ENCODE data around the gene TESK2. TPM values are rescaled to one million over a fixed set of nuclear protein-coding genes. Genes with fewer than 3 reads are reported as not detected.

The TESK2 gene
- total RNA-seq, 1 experiment from 2014 or later = 5.0 TPM

DNA sequence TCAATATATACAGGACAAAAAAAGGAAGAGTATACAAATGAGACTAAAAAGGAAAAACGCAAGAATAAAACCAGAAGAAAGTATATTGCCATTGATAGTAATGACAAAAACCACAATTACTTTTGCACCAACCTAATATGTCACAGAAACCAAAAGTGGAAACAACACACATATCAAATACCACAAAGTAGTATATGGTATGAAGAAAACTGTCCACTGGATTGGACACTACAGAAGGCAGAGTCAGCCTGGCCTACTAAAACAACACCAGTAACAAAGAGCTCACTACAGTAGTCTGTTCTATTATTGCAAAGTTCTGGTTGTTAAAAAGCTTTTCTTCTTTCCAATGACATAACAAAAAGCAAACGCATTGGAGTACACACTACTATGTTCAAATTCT is 17.7 kb downstream of the TESK2 start:
- CTCF ChIA-PET = no interaction called here
- DNase-seq (ENCODE audit: low read depth, low spot score) (no peak), ATAC-seq (no peak)
- no peak overlapping the region for H3K9ac ChIP-seq (ENCODE audit: low read length)
- no peaks in the 10 kb centered on the region for H3K36me3 ChIP-seq (ENCODE audit: control insufficient read depth in 1 of 2, insufficient read depth in 2 of 2, low read length in 2 of 2)
- no peak overlapping the region for H2AFZ ChIP-seq (ENCODE audit: low read depth, low read length, poor library complexity, severe bottlenecking)
- H3K4me3 ChIP-seq (replicated peaks in 1 of 2; ENCODE audit: low read depth in 1 of 2, low read length in 2 of 2) = no peak overlapping the region
- TF ChIP-seq, protein P1, sequence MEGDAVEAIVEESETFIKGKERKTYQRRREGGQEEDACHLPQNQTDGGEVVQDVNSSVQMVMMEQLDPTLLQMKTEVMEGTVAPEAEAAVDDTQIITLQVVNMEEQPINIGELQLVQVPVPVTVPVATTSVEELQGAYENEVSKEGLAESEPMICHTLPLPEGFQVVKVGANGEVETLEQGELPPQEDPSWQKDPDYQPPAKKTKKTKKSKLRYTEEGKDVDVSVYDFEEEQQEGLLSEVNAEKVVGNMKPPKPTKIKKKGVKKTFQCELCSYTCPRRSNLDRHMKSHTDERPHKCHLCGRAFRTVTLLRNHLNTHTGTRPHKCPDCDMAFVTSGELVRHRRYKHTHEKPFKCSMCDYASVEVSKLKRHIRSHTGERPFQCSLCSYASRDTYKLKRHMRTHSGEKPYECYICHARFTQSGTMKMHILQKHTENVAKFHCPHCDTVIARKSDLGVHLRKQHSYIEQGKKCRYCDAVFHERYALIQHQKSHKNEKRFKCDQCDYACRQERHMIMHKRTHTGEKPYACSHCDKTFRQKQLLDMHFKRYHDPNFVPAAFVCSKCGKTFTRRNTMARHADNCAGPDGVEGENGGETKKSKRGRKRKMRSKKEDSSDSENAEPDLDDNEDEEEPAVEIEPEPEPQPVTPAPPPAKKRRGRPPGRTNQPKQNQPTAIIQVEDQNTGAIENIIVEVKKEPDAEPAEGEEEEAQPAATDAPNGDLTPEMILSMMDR (IDR thresholded peaks at IDR 0.05 in 2 of 3, conservative IDR thresholded peaks at IDR 0.05 in 1 of 3; ENCODE audit: borderline replicate concordance in 1 of 3, insufficient read depth in 1 of 3, low read depth in 2 of 3, low read length in 2 of 3) = no peak
- TF ChIP-seq MAX (IDR thresholded peaks at IDR 0.05) (no peak), EZH2 (IDR thresholded peaks at IDR 0.05) (no peak), ZNF274 (IDR thresholded peaks at IDR 0.05; ENCODE audit: low read depth, low read length) (no peak), ELF1 (IDR thresholded peaks at IDR 0.05; ENCODE audit: borderline replicate concordance, low read depth) (no peak), EZH2phosphoT487 (IDR thresholded peaks at IDR 0.05; ENCODE audit: borderline replicate concordance) (no peak), JUND (IDR thresholded peaks at IDR 0.05) (no peak), ATF3 (IDR thresholded peaks at IDR 0.05) (no peak), CBX3 (IDR thresholded peaks at IDR 0.05; ENCODE audit: low read depth) (no peak), SP1 (IDR thresholded peaks at IDR 0.05; ENCODE audit: low read depth) (no peak), SIN3A (IDR thresholded peaks at IDR 0.05; ENCODE audit: low read depth) (no peak)
- TF ChIP-seq, protein P2, sequence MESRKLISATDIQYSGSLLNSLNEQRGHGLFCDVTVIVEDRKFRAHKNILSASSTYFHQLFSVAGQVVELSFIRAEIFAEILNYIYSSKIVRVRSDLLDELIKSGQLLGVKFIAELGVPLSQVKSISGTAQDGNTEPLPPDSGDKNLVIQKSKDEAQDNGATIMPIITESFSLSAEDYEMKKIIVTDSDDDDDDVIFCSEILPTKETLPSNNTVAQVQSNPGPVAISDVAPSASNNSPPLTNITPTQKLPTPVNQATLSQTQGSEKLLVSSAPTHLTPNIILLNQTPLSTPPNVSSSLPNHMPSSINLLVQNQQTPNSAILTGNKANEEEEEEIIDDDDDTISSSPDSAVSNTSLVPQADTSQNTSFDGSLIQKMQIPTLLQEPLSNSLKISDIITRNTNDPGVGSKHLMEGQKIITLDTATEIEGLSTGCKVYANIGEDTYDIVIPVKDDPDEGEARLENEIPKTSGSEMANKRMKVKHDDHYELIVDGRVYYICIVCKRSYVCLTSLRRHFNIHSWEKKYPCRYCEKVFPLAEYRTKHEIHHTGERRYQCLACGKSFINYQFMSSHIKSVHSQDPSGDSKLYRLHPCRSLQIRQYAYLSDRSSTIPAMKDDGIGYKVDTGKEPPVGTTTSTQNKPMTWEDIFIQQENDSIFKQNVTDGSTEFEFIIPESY (IDR thresholded peaks at IDR 0.05; ENCODE audit: extremely low read depth, insufficient replicate concordance, low read length) = no peak
- TF ChIP-seq, protein P3, sequence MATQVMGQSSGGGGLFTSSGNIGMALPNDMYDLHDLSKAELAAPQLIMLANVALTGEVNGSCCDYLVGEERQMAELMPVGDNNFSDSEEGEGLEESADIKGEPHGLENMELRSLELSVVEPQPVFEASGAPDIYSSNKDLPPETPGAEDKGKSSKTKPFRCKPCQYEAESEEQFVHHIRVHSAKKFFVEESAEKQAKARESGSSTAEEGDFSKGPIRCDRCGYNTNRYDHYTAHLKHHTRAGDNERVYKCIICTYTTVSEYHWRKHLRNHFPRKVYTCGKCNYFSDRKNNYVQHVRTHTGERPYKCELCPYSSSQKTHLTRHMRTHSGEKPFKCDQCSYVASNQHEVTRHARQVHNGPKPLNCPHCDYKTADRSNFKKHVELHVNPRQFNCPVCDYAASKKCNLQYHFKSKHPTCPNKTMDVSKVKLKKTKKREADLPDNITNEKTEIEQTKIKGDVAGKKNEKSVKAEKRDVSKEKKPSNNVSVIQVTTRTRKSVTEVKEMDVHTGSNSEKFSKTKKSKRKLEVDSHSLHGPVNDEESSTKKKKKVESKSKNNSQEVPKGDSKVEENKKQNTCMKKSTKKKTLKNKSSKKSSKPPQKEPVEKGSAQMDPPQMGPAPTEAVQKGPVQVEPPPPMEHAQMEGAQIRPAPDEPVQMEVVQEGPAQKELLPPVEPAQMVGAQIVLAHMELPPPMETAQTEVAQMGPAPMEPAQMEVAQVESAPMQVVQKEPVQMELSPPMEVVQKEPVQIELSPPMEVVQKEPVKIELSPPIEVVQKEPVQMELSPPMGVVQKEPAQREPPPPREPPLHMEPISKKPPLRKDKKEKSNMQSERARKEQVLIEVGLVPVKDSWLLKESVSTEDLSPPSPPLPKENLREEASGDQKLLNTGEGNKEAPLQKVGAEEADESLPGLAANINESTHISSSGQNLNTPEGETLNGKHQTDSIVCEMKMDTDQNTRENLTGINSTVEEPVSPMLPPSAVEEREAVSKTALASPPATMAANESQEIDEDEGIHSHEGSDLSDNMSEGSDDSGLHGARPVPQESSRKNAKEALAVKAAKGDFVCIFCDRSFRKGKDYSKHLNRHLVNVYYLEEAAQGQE (IDR thresholded peaks at IDR 0.05; ENCODE audit: low read depth) = no peak
- no peaks in the 10 kb centered on the region for H3K9me2 ChIP-seq (ENCODE audit: insufficient read depth)
- H3K27ac ChIP-seq (ENCODE audit: low read depth, low read length) = no peak overlapping the region
- no peaks in the 10 kb centered on the region for H3K9me3 ChIP-seq (ENCODE audit: control insufficient read depth in 1 of 2, insufficient read depth in 1 of 2, low read depth in 1 of 2, low read length in 2 of 2)
- no TSS peak for BruUV-seq (replicated peaks)
- no peaks in the 10 kb centered on the region for H3K27me3 ChIP-seq (ENCODE audit: insufficient read depth, low read length)
- H3K4me1 ChIP-seq (ENCODE audit: control insufficient read depth in 1 of 2, insufficient read depth in 2 of 2, low read length in 2 of 2) = no peaks in the 10 kb centered on the region
- H3K79me2 ChIP-seq (ENCODE audit: insufficient read depth, low read length) = no peaks in the 10 kb centered on the region
- intact Hi-C loops (cut with micrococcal nuclease) = no loop called here
- RAD21 ChIA-PET (ENCODE audit: low non-redundant PET in 1 of 2, low total read pairs in 2 of 2, uncharacterized antibody in 2 of 2, unreplicated experiment in 2 of 2) = no interaction called here
- no peak overlapping the region for H3K4me2 ChIP-seq (ENCODE audit: low read length)
- POLR2A ChIA-PET = no interaction called here
- H4K20me1 ChIP-seq (ENCODE audit: insufficient read depth) = no peaks in the 10 kb centered on the region
